Stomach smooth muscle (tissue), 2 donors: ENCODE measurements around the gene RALGPS1.

Experiments used
- H3K27ac ChIP-seq: one replicate; pipeline ENCODE4 v1.7.0; 2013; ENCODE audit warnings: mild to moderate bottlenecking, low read length, inconsistent platforms
- H3K27me3 ChIP-seq, 2 donors: one replicate each; pipeline ENCODE4 v1.7.0; 2013; ENCODE audit warnings: low read length in 2 of 2; ENCODE audit not compliant: insufficient read depth in 2 of 2, control insufficient read depth in 1 of 2
- H3K36me3 ChIP-seq, 2 donors: one replicate each; pipeline ENCODE4 v1.7.0; 2013; ENCODE audit warnings: low read length in 2 of 2; ENCODE audit not compliant: control insufficient read depth in 2 of 2, insufficient read depth in 2 of 2
- H3K4me1 ChIP-seq: one replicate; pipeline ENCODE4 v1.7.0; 2013; ENCODE audit warnings: low read length; ENCODE audit not compliant: control insufficient read depth, insufficient read depth
- H3K4me3 ChIP-seq, 2 donors: one replicate each; pipeline ENCODE4 v1.7.0; 2013; ENCODE audit warnings: low read length in 2 of 2
- H3K9ac ChIP-seq, 2 donors: one replicate each; pipeline ENCODE4 v1.7.0; 2013; ENCODE audit warnings: low read length in 2 of 2, mild to moderate bottlenecking in 1 of 2
- H3K9me3 ChIP-seq, 2 donors: one replicate each; pipeline ENCODE4 v1.7.0; 2013; ENCODE audit warnings: low read length in 2 of 2; ENCODE audit not compliant: control insufficient read depth in 2 of 2
- donor health status: healthy.
- donor health status: Pancreatic carcinoma.

The RALGPS1 gene

DNA sequence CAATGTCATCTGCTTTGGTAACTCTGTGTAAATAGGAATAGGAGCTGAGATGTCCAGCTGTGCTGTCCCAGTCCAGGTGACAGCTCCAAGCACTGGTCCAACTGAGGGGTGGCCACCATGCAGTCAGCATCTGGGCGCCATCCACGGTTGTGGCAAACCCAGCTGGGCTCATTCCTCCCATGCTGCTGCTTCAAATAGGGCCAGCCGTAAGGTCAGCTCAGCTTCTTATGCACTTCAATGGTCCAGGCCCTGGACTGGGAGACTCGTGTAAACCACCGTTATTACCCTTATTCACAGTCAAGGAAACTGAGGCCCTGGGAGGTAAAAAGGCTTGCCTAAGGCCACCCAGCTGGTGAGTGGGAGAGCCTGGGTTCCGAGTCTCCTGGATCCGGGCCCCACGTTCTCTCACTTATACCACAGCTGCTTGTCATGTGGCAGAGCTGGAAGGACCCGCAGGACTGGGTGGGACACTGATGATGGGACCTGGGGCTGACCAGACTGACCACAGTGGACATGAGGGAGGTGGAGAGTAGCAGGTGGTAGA, 246.6 kb downstream of the RALGPS1 start:
- Histone ChIP-seq H3K27ac (no peak overlapping the region), H3K36me3 (no peaks in the 10 kb centered on the region), H3K9ac (no peak overlapping the region), H3K4me1 (peaks cover 31% of the 10 kb centered on the region), H3K27me3 (no peaks in the 10 kb centered on the region), H3K9me3 (no peaks in the 10 kb centered on the region), H3K4me3 (no peak overlapping the region)

DNA sequence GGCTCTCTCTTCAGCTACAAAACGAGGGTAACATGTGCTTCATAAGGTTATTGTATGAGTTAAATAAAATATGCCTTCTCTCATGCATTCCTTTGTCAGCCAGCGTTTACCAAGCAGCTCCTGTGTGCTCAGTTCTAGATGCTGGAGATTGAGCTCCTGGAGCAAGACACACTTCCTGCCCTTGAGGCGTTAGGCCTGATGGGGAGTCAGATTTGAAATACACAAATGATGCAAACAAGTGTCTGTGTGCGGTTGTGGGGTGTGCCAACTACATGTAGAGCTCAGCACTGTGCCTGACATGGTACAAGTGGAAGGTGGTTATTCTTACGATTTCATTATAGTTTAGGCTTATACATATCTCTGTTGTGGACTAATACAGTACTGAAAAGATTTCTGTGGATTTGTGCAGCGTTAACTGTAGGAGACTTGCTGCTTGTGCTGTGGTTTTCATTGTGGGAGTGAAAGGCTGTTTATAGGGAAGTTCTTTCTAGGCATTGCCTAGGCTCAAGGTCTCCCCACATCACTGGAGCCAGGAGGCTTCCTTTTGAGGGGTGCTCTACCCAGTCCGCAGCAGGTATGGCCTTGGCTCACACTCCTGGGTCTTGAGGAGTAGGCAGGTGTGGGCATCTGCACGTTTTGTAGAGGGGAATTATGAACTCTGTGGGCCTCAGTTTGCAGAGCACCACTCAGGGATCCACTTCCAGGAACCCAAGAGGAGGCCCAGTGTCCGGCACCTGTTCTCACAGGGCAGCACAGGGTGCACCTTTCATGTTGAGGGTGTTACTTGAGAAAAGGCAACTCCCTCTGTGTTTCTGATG, 247.7 kb downstream of the RALGPS1 start:
- no peak overlapping the region for H3K9ac ChIP-seq
- H3K36me3 ChIP-seq, result no peaks in the 10 kb centered on the region
- H3K27me3 ChIP-seq, result no peaks in the 10 kb centered on the region
- H3K27ac ChIP-seq, result no peak overlapping the region
- H3K4me3 ChIP-seq, result no peak overlapping the region
- peaks cover 31% of the 10 kb centered on the region for H3K4me1 ChIP-seq
- H3K9me3 ChIP-seq, result no peaks in the 10 kb centered on the region

GRCh38 chr9:127162864-127163365, 248.3 kb downstream of the RALGPS1 start:
- no peak overlapping the region for H3K27ac ChIP-seq

GRCh38 chr9:127163409-127163808, 248.8 kb downstream of the RALGPS1 start:
- Histone ChIP-seq H3K4me1 (peaks cover 31% of the 10 kb centered on the region), H3K4me3 (no peak overlapping the region), H3K9me3 (no peaks in the 10 kb centered on the region), H3K27me3 (no peaks in the 10 kb centered on the region), H3K9ac (no peak overlapping the region), H3K36me3 (peaks cover 0 to 4% of the 10 kb centered on the region in 2 donors), H3K27ac (no peak overlapping the region)

More at GRCh38 chr9:127162864-127163365, 248.3 kb downstream of the RALGPS1 start:
- H3K9me3 ChIP-seq, result no peaks in the 10 kb centered on the region
- no peak overlapping the region for H3K4me3 ChIP-seq
- H3K27me3 ChIP-seq, result no peaks in the 10 kb centered on the region
- H3K4me1 ChIP-seq, result peaks cover 31% of the 10 kb centered on the region
- no peak overlapping the region for H3K9ac ChIP-seq
- H3K36me3 ChIP-seq, result peaks cover 0 to 3% of the 10 kb centered on the region in 2 donors

- Histone ChIP-seq H3K27ac (no peak overlapping the region), H3K9ac (no peak overlapping the region), H3K27me3 (no peaks in the 10 kb centered on the region), H3K9me3 (no peaks in the 10 kb centered on the region), H3K4me3 (no peak overlapping the region), H3K4me1 (peaks cover 20% of the 10 kb centered on the region), H3K36me3 (peaks cover 0 to 4% of the 10 kb centered on the region in 2 donors)
Measured at GRCh38 chr9:127165116-127165515, 250.5 kb downstream of the RALGPS1 start.

DNA sequence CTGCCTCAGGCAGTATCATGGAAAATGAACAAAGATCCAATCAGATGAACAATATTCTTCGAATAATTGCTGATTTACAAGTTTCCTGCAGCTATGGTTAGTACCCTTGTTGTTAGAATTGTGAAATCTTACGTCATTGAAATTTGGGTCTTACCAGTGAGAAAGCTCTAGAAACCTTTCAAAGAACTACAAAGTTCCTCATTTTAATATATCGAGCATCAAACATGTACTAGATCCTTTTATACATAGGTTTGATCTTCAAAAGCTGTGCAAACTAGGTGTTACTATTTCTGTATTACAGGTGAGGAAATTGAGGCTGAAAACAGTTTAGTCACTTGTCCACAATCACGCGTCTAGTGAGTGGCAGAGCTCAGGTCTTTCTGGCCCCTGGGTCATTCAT, 251.5 kb downstream of the RALGPS1 start:
- Histone ChIP-seq H3K27me3 (no peaks in the 10 kb centered on the region), H3K9ac (peak overlapping the region in 1 of 2 donors; percentile 13), H3K4me3 (no peak overlapping the region), H3K27ac (no peak overlapping the region), H3K9me3 (no peaks in the 10 kb centered on the region), H3K4me1 (peaks cover 14% of the 10 kb centered on the region), H3K36me3 (peaks cover 0 to 4% of the 10 kb centered on the region in 2 donors)

GRCh38 chr9:127166651-127167524, 252.3 kb downstream of the RALGPS1 start:
- Histone ChIP-seq H3K9ac (no peak overlapping the region), H3K4me1 (peaks cover 13% of the 10 kb centered on the region), H3K27me3 (no peaks in the 10 kb centered on the region), H3K4me3 (no peak overlapping the region), H3K36me3 (peaks cover 0 to 4% of the 10 kb centered on the region in 2 donors), H3K27ac (no peak overlapping the region), H3K9me3 (no peaks in the 10 kb centered on the region)

DNA sequence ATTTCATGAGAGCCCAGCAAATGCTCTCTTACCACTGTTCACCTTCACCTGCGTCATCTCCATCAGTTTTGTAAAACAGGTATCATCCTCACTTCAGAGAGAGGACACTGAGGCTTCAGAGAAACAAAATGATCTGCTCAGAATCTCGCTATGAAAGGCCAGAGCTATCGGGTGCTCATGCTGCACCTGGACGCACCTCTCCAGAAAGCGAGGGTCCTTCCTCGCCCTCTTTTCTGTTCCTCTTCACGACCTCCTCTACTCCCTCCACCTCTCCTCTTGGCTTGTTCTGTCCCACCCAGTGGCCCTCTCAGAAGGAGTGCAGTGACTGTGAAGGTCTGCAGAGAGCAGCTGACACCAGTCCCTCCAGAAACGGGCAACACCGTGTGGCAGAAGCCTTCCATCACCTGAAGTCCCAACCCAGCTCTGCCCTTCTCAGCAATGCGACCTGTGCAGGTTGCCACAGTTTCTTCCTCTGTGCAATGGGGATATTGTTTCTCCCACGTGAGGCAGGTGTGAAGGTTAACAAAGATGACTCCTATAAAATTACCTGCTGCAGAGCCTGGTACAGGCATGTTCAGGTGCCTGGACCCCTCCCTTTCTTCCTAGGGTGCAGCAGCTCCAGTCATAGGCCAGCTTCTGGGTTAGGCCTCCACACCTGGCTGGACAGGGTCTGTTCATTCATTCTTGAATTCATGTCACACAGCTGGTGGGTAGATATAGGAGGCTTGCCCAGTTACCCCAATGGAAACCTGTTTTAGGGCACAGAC, 253.2 kb downstream of the RALGPS1 start:
- Histone ChIP-seq H3K4me1 (peaks cover 11% of the 10 kb centered on the region), H3K27ac (no peak overlapping the region), H3K36me3 (peaks cover 0 to 4% of the 10 kb centered on the region in 2 donors), H3K4me3 (no peak overlapping the region), H3K9me3 (no peaks in the 10 kb centered on the region), H3K9ac (no peak overlapping the region), H3K27me3 (no peaks in the 10 kb centered on the region)

DNA sequence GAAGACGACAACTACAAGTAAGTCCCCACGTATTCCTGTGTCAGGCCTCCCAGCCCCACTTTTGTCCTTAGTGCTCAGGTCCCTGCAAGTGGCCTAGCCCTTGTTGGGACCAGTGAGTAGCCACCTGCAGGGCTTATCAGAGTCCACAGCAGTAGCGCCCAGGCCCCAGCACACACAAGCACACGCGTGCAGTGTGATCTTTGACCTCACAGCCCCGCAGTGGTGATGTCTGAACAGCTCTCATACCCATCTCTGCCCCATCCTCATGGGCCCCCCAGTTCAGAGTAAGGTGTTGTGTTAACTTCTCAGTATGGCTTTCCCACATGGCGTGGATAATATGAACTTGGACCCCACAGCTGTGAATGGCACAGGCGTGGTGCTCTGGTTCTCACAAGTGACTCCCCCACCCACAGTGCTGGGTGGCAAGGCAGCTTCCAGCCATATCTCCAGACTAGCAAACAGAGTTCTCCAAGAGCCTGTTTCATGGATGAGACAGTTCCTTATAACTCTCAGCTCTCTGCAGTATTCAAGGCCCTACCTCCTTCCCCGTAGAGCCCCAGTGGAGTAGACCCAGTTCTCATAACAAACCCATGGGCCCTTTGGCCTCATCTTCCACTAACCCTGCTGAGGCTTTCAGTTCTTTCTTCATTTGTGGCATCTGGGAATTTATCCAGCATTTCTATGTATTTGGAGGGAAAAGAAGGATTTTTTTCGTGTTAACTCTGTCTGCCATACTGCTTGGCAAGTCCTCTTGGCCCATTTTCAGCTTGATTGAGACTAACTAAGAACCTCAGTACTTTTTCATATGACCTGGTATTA, 254.4 kb downstream of the RALGPS1 start:
- peaks cover 8% of the 10 kb centered on the region for H3K4me1 ChIP-seq
- no peak overlapping the region for H3K9ac ChIP-seq
- H3K27me3 ChIP-seq, result no peaks in the 10 kb centered on the region
- H3K36me3 ChIP-seq, result peaks cover 0 to 4% of the 10 kb centered on the region in 2 donors
- H3K27ac ChIP-seq, result no peak overlapping the region
- no peaks in the 10 kb centered on the region for H3K9me3 ChIP-seq
- no peak overlapping the region for H3K4me3 ChIP-seq
